Adrenal gland (tissue), 12 donors: ENCODE results near the gene CACNA1C. TPM values are rescaled to one million over a fixed set of nuclear protein-coding genes. Genes with fewer than 3 reads are reported as not detected.

Experiments
- DNase-seq, 7 donors: peaks; one replicate each; pipeline ENCODE4 v3.0.0-alpha.2; 2019 to 2020
- H3K27ac ChIP-seq, 5 donors: fragments of 200-600 bp; sonication (generic) in 4 of 5; 1 replicate in 3 of 5; 2 replicates in 2 of 5; pipeline versions ENCODE4 v1.5.1 to v1.8.0; 2016 to 2020; ENCODE audit warnings: mild to moderate bottlenecking in 1 of 5
- H3K27me3 ChIP-seq: fragments of 200-600 bp; 2 replicates; pipeline ENCODE4 v1.8.0; 2021
- H3K36me3 ChIP-seq, 2 donors: fragments of 200-600 bp; replicated peaks in 1 of 2; 1 replicate in 1 of 2; 2 replicates in 1 of 2; pipeline versions ENCODE4 v1.5.1 to v1.8.0; 2018 to 2022
- H3K4me1 ChIP-seq, 2 donors: fragments of 200-600 bp; replicated peaks in 1 of 2; 1 replicate in 1 of 2; 2 replicates in 1 of 2; pipeline versions ENCODE4 v1.5.1 to v1.8.0; 2018 to 2021
- H3K4me3 ChIP-seq, 4 donors: fragments of 200-600 bp; sonication (generic) in 3 of 4; one replicate each; pipeline ENCODE4 v1.5.1; 2016 to 2018
- H3K9me3 ChIP-seq, 3 donors: fragments of 200-600 bp; sonication (generic) in 1 of 3; replicated peaks in 1 of 3; 1 replicate in 2 of 3; 2 replicates in 1 of 3; pipeline versions ENCODE4 v1.5.1 to v1.8.0; 2016 to 2021
- POLR2A ChIP-seq, 2 donors: fragments of 450-650 bp; IDR thresholded peaks; one replicate each; pipeline ENCODE4 v1.6.1; 2017; ENCODE audit warnings: antibody characterized with exemption in 2 of 2, mild to moderate bottlenecking in 2 of 2, moderate library complexity in 1 of 2
- WGBS, 4 donors: extraction: QIAGEN DNeasy Blood & Tissue Kit in 2 of 4; methylation state at CpG; one replicate each; pipeline versions ENCODE4 v1.1.5 to v1.1.7; 2013 to 2017; 5-methylcytosine and 5-hydroxymethylcytosine counted together
- intact Hi-C, 2 donors: fragments of 100-400 bp; cut with DNase I; formaldehyde crosslinking; loops; one replicate each; pipeline versions ENCODE4 v1.14.1 to v1.15.0; 2022 to 2023
- polyA plus RNA-seq, 3 donors: library from polyadenylated mRNA; stranded (reverse); fragments of 200-250 nt in 2 of 3; fragments of 350-450 nt in 1 of 3; fragmentation: Illumina TruSeq in 1 of 3; extraction: RNeasy Lipid Tissue Mini Kit (QIAGEN cat#74804) in 1 of 3; gene quantifications; one replicate each; pipeline ENCODE4 v1.2.3, GENCODE V29; 2013 to 2014
- total RNA-seq, 9 donors: library from RNA; depleted of rRNA in 4 of 9; stranded (reverse); fragments of >200 nt in 4 of 9; fragments of 120-200 nt in 1 of 9; fragmentation: NEBNext Ultra II Directional in 1 of 9; extraction: Animal tissue kit (Norgen Biotek cat#: 25700) in 1 of 9; gene quantifications; one replicate each; pipeline versions ENCODE4 v1.1.0 to v1.2.4, GENCODE V29; 2013 to 2023
- TF ChIP-seq, protein P1 (sequence below), 6 experiments: fragments of 450-650 bp in 4 of 6; fragments of 200-600 bp in 2 of 6; sonication (generic) in 1 of 6; IDR thresholded peaks; 1 replicate in 5 of 6; 2 replicates in 1 of 6; pipeline versions ENCODE4 v1.5.1 to v1.8.0; 2016 to 2021; ENCODE audit warnings: antibody characterized with exemption in 6 of 6, mild to moderate bottlenecking in 2 of 6, moderate library complexity in 1 of 6
- donor health status: healthy with polysubstance abuse.
- donor health status: Bipolar disorder and iron deficiency.
- donor health status: DM: yes; HTN: yes; CAD: no.
- donor health status: DM: no; HTN: no; CAD: no.
- donor health status: DM: no; HTN: no; CAD: no.
- donor health status: DM: yes; HTN: yes; CAD: no.

Gene CACNA1C
- total and polyA plus RNA-seq, 12 donors, result 1.4 to 5.8 (median 3.5) TPM

DNA sequence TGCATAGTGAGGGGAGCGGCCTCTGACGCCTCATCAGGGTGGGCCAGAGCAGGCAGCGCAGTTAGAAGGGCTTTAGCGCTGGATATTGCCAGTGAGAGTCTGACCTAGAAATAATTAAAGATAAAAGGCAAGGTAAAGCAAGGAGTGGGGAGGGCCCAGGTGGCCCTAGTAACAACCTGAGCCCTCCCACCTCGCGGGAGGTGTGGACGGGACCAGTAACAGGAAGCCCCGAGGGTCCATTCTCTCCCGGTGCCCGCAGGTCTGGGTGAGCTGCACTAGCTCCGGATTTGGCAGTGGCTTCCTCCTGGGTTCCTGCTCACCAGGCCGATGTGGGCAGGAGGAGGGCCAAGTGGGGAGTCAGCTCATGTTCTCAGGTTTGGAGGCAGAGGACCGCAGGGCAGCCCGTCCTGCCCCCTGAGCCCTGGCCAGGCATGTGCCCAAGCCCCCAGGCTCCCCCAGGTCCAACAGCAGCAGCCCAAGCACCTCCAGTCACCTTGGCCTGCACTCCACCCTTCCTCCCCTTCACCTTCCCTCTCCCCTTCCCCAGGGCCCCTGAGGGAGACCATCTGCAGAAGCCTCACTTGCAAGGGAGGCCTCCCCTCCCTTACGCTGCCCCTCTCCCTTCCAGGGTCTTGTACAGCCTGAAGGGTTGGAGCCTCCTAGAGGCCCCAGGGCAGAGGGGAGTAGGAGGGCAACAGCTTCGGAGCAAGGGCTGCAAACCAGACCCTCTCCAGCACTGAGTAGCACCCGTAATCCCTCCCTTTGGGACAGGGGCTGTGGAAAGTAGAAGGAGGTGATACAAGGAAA is 597.7 kb downstream of the CACNA1C start:
- intact Hi-C loops, result no loop called here
- Histone ChIP-seq H3K4me3 (no peak overlapping the region), H3K9me3 (no peaks in the 10 kb centered on the region), H3K27me3 (no peaks in the 10 kb centered on the region), H3K27ac (no peak overlapping the region), H3K36me3 (no peaks in the 10 kb centered on the region), H3K4me1 (no peaks in the 10 kb centered on the region)
- peak in 1 of 7 donors; percentile 31 for DNase-seq
- WGBS, 4 donors, result 64 to 79% (median 67%) methylated on average over 10 to 17 of the region's 17 CpGs
- TF ChIP-seq, protein P1, sequence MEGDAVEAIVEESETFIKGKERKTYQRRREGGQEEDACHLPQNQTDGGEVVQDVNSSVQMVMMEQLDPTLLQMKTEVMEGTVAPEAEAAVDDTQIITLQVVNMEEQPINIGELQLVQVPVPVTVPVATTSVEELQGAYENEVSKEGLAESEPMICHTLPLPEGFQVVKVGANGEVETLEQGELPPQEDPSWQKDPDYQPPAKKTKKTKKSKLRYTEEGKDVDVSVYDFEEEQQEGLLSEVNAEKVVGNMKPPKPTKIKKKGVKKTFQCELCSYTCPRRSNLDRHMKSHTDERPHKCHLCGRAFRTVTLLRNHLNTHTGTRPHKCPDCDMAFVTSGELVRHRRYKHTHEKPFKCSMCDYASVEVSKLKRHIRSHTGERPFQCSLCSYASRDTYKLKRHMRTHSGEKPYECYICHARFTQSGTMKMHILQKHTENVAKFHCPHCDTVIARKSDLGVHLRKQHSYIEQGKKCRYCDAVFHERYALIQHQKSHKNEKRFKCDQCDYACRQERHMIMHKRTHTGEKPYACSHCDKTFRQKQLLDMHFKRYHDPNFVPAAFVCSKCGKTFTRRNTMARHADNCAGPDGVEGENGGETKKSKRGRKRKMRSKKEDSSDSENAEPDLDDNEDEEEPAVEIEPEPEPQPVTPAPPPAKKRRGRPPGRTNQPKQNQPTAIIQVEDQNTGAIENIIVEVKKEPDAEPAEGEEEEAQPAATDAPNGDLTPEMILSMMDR (IDR thresholded peaks at IDR 0.05), result no peak
- TF ChIP-seq POLR2A (IDR thresholded peaks at IDR 0.05), result no peak

DNA sequence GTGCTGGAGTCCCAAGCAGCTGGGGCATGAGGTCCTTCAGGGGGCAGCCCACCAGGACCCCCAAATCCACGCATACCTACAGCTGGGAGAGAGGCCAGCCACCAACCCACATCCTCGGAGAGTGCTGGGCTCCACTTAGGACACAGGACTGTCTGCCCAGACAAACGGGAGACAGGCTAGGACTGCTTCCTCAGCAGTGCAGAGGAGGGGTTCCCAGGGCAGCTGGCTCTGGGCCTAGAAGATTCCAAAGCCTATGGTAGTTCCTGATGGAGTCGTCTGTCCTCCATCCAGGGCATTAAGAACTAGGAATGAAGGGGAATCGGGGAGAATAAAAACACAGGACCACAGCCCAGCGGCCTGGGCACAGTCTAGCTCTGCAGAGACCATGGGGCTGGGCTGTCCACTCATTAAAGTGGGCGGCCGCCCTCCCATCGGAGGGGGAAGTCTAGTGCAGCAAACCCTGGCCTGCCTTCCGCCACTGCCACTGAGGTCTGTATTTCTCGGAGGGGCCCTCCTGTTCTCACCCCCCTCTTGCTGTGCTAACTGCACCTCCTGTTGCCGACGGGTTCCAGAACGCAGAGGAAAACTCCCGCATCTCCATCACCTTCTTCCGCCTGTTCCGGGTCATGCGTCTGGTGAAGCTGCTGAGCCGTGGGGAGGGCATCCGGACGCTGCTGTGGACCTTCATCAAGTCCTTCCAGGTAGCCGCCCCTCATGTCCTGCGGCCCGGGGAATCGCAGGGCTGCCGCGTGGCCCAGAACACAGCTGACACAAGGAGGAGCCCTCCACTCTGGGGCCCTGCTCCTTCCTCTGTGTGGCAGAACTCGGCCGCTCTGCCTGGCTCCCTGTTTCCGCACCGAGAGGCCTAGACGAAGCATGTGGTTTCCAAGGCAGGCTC is 598.5 kb downstream of the CACNA1C start:
- 82 to 86% (median 83%) methylated on average over 23 to 32 of the region's 32 CpGs for WGBS, 4 donors
- intact Hi-C loops, result no loop called here
- no peak overlapping the region for H3K4me3 ChIP-seq
- no peak for TF ChIP-seq POLR2A (IDR thresholded peaks at IDR 0.05)
- TF ChIP-seq, protein P1 (IDR thresholded peaks at IDR 0.05), result no peak
- H3K4me1 ChIP-seq, result no peaks in the 10 kb centered on the region
- H3K36me3 ChIP-seq, result no peaks in the 10 kb centered on the region
- peak in 3 of 7 donors; percentile 5 to 49 (median 27) for DNase-seq
- H3K9me3 ChIP-seq, result no peaks in the 10 kb centered on the region
- no peaks in the 10 kb centered on the region for H3K27me3 ChIP-seq
- no peak overlapping the region for H3K27ac ChIP-seq

DNA sequence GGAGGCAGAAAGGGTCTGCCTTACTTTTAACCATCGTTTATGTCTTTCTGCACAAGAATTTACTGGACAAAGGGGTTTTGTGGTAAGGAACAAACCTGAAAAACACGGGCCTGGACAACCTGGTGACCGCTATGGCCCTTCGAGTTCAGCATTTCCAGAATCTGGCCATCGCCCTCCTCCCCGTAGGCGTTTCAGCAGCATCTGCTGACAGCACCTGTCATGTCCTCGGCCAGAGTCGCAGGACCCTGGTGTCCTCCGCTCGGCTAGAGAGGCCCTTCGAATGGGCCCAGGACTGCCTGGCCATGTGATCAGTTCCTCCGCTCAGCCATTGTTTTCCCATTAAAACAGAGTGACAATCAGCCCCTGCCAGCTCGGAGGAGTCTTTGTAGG is 599.2 kb downstream of the CACNA1C start:
- Histone ChIP-seq H3K4me3 (no peak overlapping the region), H3K27ac (no peak overlapping the region), H3K4me1 (no peaks in the 10 kb centered on the region), H3K27me3 (no peaks in the 10 kb centered on the region), H3K36me3 (no peaks in the 10 kb centered on the region), H3K9me3 (no peaks in the 10 kb centered on the region)
- intact Hi-C loops, result no loop called here
- no peak for TF ChIP-seq POLR2A (IDR thresholded peaks at IDR 0.05)
- TF ChIP-seq, protein P1 (IDR thresholded peaks at IDR 0.05), result no peak
- WGBS, 4 donors, result 88 to 95% (median 90%) methylated on average over 11 to 14 of the region's 14 CpGs
- peak in 1 of 7 donors; percentile 15 for DNase-seq

DNA sequence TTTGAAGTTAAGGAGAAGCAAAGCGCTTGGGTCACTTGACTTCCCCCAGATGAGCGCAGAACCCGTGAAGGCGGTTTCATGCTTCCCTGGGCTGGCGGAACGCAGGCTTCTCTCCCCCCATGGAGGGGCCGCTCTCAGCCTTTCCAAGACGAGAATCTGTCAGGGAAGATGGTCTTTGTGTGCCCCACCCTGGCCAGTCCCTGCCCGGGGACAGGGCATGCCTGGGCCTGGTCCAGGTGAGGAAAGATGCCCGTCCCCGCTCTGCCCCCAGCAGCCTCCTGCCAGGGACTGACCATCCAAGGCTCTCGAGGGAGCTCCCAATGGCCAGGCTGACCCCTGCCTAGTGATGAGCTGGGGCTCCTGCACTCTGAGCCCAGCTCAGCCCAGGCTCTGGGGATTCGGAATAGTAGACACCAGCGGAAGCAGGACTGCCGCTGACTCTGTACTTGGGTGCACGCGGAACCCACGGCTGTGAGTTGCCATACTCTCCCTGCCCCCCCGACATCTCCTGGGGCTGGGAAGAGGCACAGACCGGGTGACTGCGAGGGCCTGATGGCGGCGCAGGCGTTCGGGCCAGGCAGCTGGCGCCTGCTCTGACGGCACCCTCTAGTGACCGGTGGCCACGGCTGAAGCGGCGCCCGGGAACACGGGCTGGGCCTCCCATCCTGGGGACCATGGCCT is 599.8 kb downstream of the CACNA1C start:
- no peak for TF ChIP-seq POLR2A (IDR thresholded peaks at IDR 0.05)
- TF ChIP-seq, protein P1 (IDR thresholded peaks at IDR 0.05), result no peak
- Histone ChIP-seq H3K36me3 (no peaks in the 10 kb centered on the region), H3K4me3 (no peak overlapping the region), H3K27ac (no peak overlapping the region), H3K4me1 (no peaks in the 10 kb centered on the region), H3K9me3 (no peaks in the 10 kb centered on the region), H3K27me3 (no peaks in the 10 kb centered on the region)
- peak in 1 of 7 donors; percentile 27 for DNase-seq
- WGBS, 4 donors, result 89 to 96% (median 91%) methylated on average over 14 to 33 of the region's 33 CpGs
- intact Hi-C loops, result no loop called here
